HepG2 (cell line): ENCODE measurements around the gene DUSP16. TPM values are rescaled to one million over a fixed set of nuclear protein-coding genes. Genes with fewer than 3 reads are reported as not detected.

ENCODE experiments used
- AGO2 ChIP-seq: fragments of 200-400 bp; formaldehyde crosslinking; optimal IDR thresholded peaks from 2 replicates; pipeline ENCODE3; 2017; ENCODE audit warnings: mild to moderate bottlenecking, low read depth, low read length, moderate library complexity
- AHDC1 ChIP-seq: sonication (generic); formaldehyde crosslinking; IDR thresholded peaks from 2 replicates; pipeline ENCODE4 v1.5.1; 2020; ENCODE audit warnings: mild to moderate bottlenecking, missing genetic modification reagents, borderline replicate concordance
- DZIP1 ChIP-seq: sonication (generic); formaldehyde crosslinking; IDR thresholded peaks from 2 replicates; pipeline ENCODE4 v1.5.0; 2020; ENCODE audit warnings: mild to moderate bottlenecking, missing genetic modification reagents
- FOXA1 ChIP-seq, 2 experiments: fragments of 450-650 bp in 1 of 2; sonication (generic) in 1 of 2; formaldehyde crosslinking in 1 of 2; IDR thresholded peaks; 2 replicates each; pipeline versions ENCODE4 v1.4.0 to v1.6.1; 2016 to 2020; ENCODE audit warnings: missing genetic modification reagents in 1 of 2
- HNRNPK ChIP-seq: fragments of 200-400 bp; formaldehyde crosslinking; IDR thresholded peaks from 2 replicates; pipeline ENCODE4 v1.6.1; 2018; ENCODE audit warnings: low read length, low read depth, moderate library complexity, mild to moderate bottlenecking; ENCODE audit not compliant: poor library complexity, severe bottlenecking
- KLF16 ChIP-seq, 2 experiments: sonication (generic) in 1 of 2; formaldehyde crosslinking in 1 of 2; IDR thresholded peaks; 2 replicates each; pipeline versions ENCODE4 v1.6.1 to v1.8.0; 2016 to 2023; ENCODE audit warnings: missing genetic modification reagents in 2 of 2, missing compliant biosample characterization in 1 of 2
- MAF1 ChIP-seq: sonication (generic); formaldehyde crosslinking; IDR thresholded peaks from 2 replicates; pipeline ENCODE4 v1.5.0; 2020; ENCODE audit warnings: missing genetic modification reagents, borderline replicate concordance
- NFYB ChIP-seq: sonication (generic); formaldehyde crosslinking; IDR thresholded peaks from 2 replicates; pipeline ENCODE4 v1.4.0; 2020; ENCODE audit warnings: missing genetic modification reagents
- SOX5 ChIP-seq: IDR thresholded peaks from 2 replicates; pipeline ENCODE4 v1.6.1; 2016; ENCODE audit warnings: borderline replicate concordance
- ZBTB10 ChIP-seq: sonication (generic); formaldehyde crosslinking; IDR thresholded peaks from 2 replicates; pipeline ENCODE4 v1.4.0; 2020; ENCODE audit warnings: missing genetic modification reagents, borderline replicate concordance
- ZFP36L2 ChIP-seq: sonication (generic); formaldehyde crosslinking; IDR thresholded peaks from 2 replicates; pipeline ENCODE4 v1.4.0; 2020; ENCODE audit warnings: missing genetic modification reagents
- ZNF33B ChIP-seq: sonication (generic); formaldehyde crosslinking; IDR thresholded peaks from 2 replicates; pipeline ENCODE4 v1.5.1; 2020; ENCODE audit warnings: mild to moderate bottlenecking, missing genetic modification reagents
- ZNF775 ChIP-seq: sonication (generic); formaldehyde crosslinking; IDR thresholded peaks from 2 replicates; pipeline ENCODE4 v1.4.0; 2020; ENCODE audit warnings: missing genetic modification reagents, mild to moderate bottlenecking, moderate library complexity, borderline replicate concordance
- ZNF841 ChIP-seq: sonication (generic); formaldehyde crosslinking; IDR thresholded peaks from 2 replicates; pipeline ENCODE4 v1.8.1; 2023; ENCODE audit warnings: missing genetic modification reagents, borderline replicate concordance
- ZSCAN9 ChIP-seq: IDR thresholded peaks from 2 replicates; pipeline ENCODE4 v1.6.1; 2016; ENCODE audit warnings: borderline replicate concordance
- polyA plus RNA-seq, 8 experiments: library from polyadenylated mRNA; depleted of rRNA in 3 of 8; stranded (reverse) in 7 of 8; unstranded in 1 of 8; fragments of >200 nt; fragmentation: Illumina TruSeq in 4 of 8; extraction: Trizol in 4 of 8; gene quantifications; 2 replicates each; pipeline versions ENCODE4 v1.2.1 to v1.2.3, GENCODE V29; 2011 to 2016; ENCODE audit warnings: low read depth in 4 of 8, missing spikeins in 1 of 8, mixed read lengths in 1 of 8; ENCODE audit not compliant: insufficient read depth in 1 of 8
- total RNA-seq, 5 experiments: library from RNA; depleted of rRNA; stranded (reverse); fragments of >200 nt; fragmentation: Illumina TruSeq; extraction: Trizol; gene quantifications; 2 replicates each; pipeline ENCODE4 v1.2.3, GENCODE V29; 2016; ENCODE audit warnings: low read depth in 1 of 5

The DUSP16 gene
- total and polyA plus RNA-seq, 2 of the 13 experiments (the other 11 are each of a cell fraction or from before 2014, with no cell fraction given), result 45.7 to 46.6 TPM

- TF ChIP-seq DZIP1 (CRISPR knock-in tag), result no peak
- peak; percentile 13; the same call in 1 of the 2 replicates for TF ChIP-seq FOXA1 (IDR thresholded peaks at IDR 0.05)
- TF ChIP-seq FOXA1 (CRISPR knock-in tag; IDR thresholded peaks at IDR 0.05), result peak; percentile 96
- TF ChIP-seq MAF1 (CRISPR knock-in tag), result peak; percentile 6; the same call in 1 of the 2 replicates
- TF ChIP-seq ZBTB10, result peak; percentile 27; the same call in 1 of the 2 replicates
- TF ChIP-seq ZSCAN9, result peak; percentile 63
- TF ChIP-seq KLF16 (CRISPR knock-in tag; IDR thresholded peaks at IDR 0.05), result peak in 1 of 2 experiments; percentile 92; a peak in 1 of 4 replicates
- no peak for TF ChIP-seq ZNF841
- TF ChIP-seq ZNF775 (CRISPR knock-in tag), result no peak
- peak; percentile 18; the same call in 1 of the 2 replicates for TF ChIP-seq NFYB (CRISPR knock-in tag)
- no peak for TF ChIP-seq HNRNPK
- peak; percentile 63; the same call in 1 of the 2 replicates for TF ChIP-seq SOX5 (CRISPR knock-in tag)
- peak; percentile 73 for TF ChIP-seq AHDC1 (CRISPR knock-in tag)
- no peak for TF ChIP-seq ZFP36L2 (CRISPR knock-in tag)
- TF ChIP-seq ZNF33B (CRISPR knock-in tag), result 0 out of 2 replicates have a peak, but pooled peaks have one; percentile 88
- TF ChIP-seq AGO2, result peak; percentile 78
Observed at GRCh38 chr12:12611512-12612306, 49.0 kb upstream of the DUSP16 start, which contains the start of gene CREBL2 (continued).
